Measurements from ENCODE around the gene NAT8. TPM values are rescaled to one million over a fixed set of nuclear protein-coding genes. Genes with fewer than 3 reads are reported as not detected.
"Not testable (repeated sequence)": the region's sequence is repeated elsewhere in the genome, so short reads cannot be mapped to it uniquely, and the experiment has no call there.

The NAT8 gene, protein sequence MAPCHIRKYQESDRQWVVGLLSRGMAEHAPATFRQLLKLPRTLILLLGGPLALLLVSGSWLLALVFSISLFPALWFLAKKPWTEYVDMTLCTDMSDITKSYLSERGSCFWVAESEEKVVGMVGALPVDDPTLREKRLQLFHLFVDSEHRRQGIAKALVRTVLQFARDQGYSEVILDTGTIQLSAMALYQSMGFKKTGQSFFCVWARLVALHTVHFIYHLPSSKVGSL
- not detected in 2 replicates for total RNA-seq

DNA sequence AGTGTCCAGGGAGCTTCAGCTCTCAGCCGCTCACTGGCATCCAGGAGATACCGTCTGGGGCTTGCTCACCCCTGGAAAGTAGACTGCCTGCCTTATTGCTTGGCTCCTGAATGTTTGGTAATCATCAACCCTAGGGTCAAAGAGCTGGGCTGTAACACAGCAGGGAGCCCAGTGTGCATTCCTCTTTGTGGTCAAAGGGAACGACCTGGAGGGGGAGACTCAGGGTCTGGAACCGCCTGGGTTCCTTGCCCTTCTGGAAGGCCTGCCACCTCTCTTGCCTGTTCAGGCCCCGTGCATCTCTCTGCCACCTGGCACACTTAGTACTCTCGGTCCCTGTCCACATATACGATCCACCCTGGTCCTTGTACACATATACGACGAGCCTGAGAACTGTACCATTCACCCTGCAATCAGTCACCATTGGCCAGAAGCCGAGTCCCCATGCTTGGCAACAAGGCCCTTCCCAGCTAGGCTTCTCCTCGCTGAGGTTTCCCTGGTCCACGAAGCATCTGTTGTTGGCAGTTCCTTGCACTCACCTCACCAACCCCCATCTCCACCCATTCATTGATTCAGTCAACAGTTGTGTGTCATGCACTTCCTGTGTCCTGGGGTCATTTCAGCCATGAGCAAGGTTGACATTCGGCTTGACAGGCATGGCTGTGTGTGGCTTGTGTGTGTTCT lies at the start of gene NAT8:
Gene NAT8 (minus strand): TSS at position 85 of the 681 bp plus-strand sequence. CDS start 794 bp downstream, outside the sequence.
- DNase-seq (ENCODE audit: extremely low read depth, low read depth, low spot score) = no peak

- DNase-seq (ENCODE audit: extremely low read depth, low read depth, low spot score) = not testable (repeated sequence)
Observed at GRCh38 chr2:73690372-73691088, 48.3 kb upstream of the NAT8 start.

DNA sequence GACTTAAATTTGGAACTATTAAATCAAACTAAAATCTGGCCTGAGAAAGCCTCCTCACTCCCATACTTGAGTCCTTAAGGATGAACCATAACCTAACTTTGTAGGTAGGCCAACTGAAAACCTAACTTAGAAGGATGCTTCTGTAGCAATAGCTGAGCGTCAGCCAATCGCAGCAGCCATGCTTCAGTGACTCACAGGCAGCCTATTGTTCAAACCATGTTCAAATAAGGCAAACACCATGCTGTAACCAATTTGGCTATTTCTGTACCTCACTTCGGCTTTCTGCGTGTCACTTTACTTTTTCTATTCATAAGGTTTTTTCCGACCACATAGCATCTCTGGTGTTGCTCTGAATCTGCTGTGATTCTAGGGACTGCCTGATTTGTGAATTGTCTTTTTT lies 46.3 kb upstream of the NAT8 start:
- not testable (repeated sequence) for DNase-seq (ENCODE audit: extremely low read depth, low read depth, low spot score)

- no peak for DNase-seq (ENCODE audit: extremely low read depth, low read depth, low spot score)
Observed at GRCh38 chr2:73685764-73686438, 43.7 kb upstream of the NAT8 start.

- DNase-seq (ENCODE audit: extremely low read depth, low read depth, low spot score) = not testable (repeated sequence)
Observed at GRCh38 chr2:73684905-73685304, 42.7 kb upstream of the NAT8 start.

DNA sequence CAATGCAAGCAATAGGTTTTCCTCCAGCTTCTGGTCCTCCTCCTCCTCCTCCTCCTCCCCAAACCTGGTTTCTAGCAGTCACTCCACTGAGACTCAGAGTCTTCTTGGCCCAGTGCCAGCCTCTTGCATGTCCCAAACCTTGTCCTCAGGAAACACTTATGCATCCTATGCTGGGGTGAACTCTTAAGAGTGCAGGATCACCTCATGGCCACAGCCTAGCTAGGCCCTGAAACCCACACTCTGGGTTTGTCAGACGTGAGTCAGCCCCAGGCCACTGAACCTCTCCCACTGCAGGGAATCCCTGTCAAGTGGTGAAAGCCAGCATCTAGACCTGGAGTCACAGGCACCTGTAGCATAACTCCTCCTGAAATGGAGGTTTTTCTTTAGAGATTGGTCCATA lies 42.1 kb upstream of the NAT8 start:
- DNase-seq (ENCODE audit: extremely low read depth, low read depth, low spot score) = not testable (repeated sequence)

DNA sequence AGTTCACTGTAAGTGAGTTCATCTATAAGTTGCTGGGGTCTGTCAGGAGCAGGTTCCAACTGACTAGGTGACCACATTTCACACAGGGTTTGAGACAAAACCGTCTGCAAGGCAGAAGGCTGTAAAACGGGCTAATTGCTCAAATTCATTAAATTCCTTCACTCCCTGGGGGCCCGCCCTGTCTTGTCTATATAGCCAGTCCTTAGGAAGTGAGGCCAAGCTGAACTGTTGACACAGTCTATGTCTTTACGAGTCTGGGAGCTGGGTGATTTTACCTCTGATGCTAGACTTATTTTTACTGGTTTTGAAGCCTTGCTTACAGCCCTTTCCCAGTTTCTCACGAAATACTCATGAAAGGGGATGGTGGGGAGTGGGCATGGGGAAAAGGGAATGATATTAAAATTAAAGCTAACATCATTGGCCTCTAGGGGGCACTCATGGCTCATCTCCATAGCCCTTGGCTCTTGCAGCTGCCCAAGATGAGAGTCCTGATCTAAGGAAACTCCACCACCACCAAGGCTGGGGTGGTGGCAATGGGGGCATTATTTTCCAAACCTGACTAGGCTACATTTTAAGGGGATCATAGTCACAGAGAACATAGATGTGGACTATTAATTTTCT lies 37.8 kb upstream of the NAT8 start:
- peak; percentile 10 for DNase-seq (ENCODE audit: extremely low read depth, low read depth, low spot score)

DNA sequence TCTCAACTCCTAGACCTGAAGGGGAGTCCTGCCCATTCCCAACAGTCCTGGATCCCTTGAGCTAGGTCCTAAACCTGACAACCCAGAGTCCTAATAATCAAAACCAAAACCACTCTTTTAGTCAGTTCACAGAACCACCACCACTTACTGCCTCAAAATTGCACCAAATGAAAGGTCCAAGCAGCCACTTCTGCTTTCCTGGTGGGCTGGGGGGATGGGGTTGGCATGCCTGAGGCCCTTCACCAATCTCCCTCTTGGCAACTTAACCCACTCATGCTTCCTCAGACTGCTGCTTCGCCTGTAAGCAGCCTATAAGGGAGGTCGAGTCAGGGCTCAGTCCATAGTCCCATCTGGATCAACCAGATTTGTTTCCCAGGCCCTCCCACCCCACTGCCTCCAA lies 37.0 kb upstream of the NAT8 start:
- DNase-seq (ENCODE audit: extremely low read depth, low read depth, low spot score) = not testable (repeated sequence)

DNA sequence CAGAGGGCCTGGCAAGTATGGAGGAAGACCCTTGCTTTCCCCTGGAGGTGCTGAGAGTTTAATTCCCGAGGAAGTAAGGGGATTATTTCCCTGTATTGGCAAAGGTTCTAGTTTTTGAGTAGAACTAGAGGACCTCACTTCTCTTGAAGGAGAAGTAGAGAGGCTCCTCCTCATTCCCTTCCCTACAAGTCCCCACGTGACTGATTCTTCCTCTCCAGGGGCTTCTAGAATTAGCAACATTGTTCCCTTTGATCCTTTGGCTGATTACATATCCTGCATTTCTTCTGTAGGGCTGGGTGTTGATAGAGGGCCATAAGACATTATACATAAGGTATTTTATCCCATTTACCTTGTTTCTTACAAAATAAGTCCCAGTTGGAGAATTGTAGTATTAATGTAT lies 35.8 kb upstream of the NAT8 start:
- not testable (repeated sequence) for DNase-seq (ENCODE audit: extremely low read depth, low read depth, low spot score)

GRCh38 chr2:73676211-73676610 lies 34.0 kb upstream of the NAT8 start:
- DNase-seq (ENCODE audit: extremely low read depth, low read depth, low spot score) = not testable (repeated sequence)

- not testable (repeated sequence) for DNase-seq (ENCODE audit: extremely low read depth, low read depth, low spot score)
Observed at GRCh38 chr2:73674696-73675157, 32.5 kb upstream of the NAT8 start.

DNA sequence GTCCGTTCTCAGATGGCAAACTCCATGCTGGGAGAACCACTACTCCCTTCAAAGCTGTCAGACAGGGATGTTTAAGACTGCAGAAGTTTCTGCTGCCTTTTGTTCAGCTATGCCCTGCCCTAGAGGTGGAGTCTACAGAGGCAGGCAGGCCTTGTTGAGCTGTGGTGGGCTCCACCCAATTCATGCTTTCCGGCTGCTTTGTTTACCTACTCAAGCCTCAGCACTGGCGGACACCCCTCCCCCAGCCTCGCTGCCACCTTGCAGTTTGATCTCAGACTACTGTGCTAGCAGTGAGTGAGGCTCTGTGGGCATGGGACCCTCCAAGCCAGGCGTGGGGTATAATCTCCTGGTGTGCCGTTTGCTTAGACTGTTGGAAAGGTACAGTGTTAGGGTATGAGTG lies 27.8 kb upstream of the NAT8 start:
- not testable (repeated sequence) for DNase-seq (ENCODE audit: extremely low read depth, low read depth, low spot score)

- DNase-seq (ENCODE audit: extremely low read depth, low read depth, low spot score) = not testable (repeated sequence)
Observed at GRCh38 chr2:73667239-73667638, 25.0 kb upstream of the NAT8 start.

DNA sequence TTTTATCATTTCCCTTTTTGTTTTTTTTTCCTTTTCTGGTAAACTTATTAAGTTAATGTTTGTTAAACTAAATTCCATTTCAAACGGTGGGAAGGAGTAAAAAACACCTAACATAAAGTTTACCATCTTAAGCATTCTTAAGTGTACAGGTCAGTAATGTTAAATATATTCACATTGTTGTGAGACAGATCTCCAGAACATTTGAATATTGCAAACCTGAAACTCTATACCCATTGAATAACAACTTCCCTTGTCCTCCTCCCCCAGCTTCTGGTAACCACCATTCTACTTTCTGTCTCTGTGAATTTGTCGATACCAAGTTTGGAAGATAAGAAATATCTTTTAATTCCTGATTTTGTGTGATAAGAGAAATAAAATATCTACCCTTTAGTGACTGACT lies 12.0 kb upstream of the NAT8 start:
- no peak for DNase-seq (ENCODE audit: extremely low read depth, low read depth, low spot score)

GRCh38 chr2:73652348-73652747 lies 10.1 kb upstream of the NAT8 start:
- no peak for DNase-seq (ENCODE audit: extremely low read depth, low read depth, low spot score)

DNA sequence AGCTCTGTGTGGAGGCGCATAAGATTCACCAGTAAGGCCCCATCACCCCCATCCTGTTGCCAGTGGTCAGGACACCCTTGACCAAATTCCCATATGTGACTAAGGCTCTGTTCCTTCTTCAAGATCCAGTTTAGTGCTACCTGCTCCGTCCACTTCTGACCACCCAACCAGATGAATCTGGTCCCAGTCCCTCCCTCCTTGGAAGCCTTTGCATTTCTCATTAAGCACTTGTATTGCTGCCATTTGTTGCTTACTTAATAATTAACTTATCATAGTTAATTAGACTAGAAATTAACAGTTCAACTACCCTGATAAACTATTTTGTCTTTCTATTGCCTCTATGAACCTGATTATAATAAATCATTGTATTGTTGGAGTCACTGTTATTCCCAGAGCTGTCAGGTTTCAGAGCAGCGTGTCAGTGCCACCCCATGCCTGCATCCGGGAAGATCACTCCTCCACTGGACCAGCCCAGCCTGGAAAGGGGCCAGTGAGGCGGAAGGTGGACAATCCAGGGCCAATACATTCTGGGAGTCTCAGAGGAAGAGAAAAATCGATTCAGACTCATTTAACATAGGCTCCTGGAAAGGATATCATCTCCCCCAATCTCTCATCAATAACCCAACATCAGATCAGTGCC lies 9.5 kb upstream of the NAT8 start:
- DNase-seq (ENCODE audit: extremely low read depth, low read depth, low spot score) = no peak

- DNase-seq (ENCODE audit: extremely low read depth, low read depth, low spot score) = not testable (repeated sequence)
Observed at GRCh38 chr2:73647690-73648089, 5.5 kb upstream of the NAT8 start.

DNA sequence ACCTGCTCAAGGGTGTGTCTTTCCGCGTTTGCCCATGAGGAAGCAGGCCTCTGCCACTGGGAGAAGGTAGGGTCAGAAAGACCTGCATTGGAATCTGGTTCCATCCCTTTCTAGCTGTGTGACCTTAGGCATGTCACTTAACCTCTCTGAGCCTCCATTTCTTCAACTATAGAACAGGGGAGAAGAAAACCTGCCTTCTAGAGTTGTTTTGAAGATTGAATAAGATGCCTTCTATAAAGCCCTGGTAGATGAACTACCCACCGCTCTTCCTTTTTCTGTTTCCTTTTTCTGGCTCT lies 507 bp downstream of the NAT8 start:
- no peak for DNase-seq (ENCODE audit: extremely low read depth, low read depth, low spot score)

GRCh38 chr2:73640946-73641766 lies 1.1 kb downstream of the NAT8 start:
- DNase-seq (ENCODE audit: extremely low read depth, low read depth, low spot score) = no peak

All from glomerular endothelial cell (primary cell).